ENCODE measurements around the gene COL6A3. TPM values are rescaled to one million over a fixed set of nuclear protein-coding genes. Genes with fewer than 3 reads are reported as not detected.
A peak's percentile ranks its signal among the peaks of the same experiment; 100 is the strongest.

The COL6A3 gene
- total RNA-seq, 2 donors from 2014 or later, result 61.6 to 103 TPM

- no peaks in the 10 kb centered on the region for H3K27me3 ChIP-seq
- TF ChIP-seq CTCF (IDR thresholded peaks at IDR 0.05), result no peak
- H3K4me1 ChIP-seq, result peaks cover 0 to 62% of the 10 kb centered on the region in 2 donors
- H3K36me3 ChIP-seq, result no peaks in the 10 kb centered on the region
- H3K4me3 ChIP-seq, result no peak overlapping the region
- H3K27ac ChIP-seq, result peak overlapping the region; percentile 66 to 85
- H3K9me3 ChIP-seq, result peaks cover 0 to 5% of the 10 kb centered on the region in 2 donors
- DNase-seq (ENCODE audit: low spot score), result no peak
These were observed 20.9 kb upstream of the COL6A3 start for GRCh38 chr2:237434866-237435311.

GRCh38 chr2:237433920-237434676 is 20.1 kb upstream of the COL6A3 start:
- no peaks in the 10 kb centered on the region for H3K27me3 ChIP-seq
- no peaks in the 10 kb centered on the region for H3K36me3 ChIP-seq
- H3K9me3 ChIP-seq, result no peaks in the 10 kb centered on the region
- H3K27ac ChIP-seq, result no peak overlapping the region
- no peak for DNase-seq (ENCODE audit: low spot score)
- H3K4me3 ChIP-seq, result no peak overlapping the region
- TF ChIP-seq CTCF (IDR thresholded peaks at IDR 0.05), result no peak
- peaks cover 0 to 62% of the 10 kb centered on the region in 2 donors for H3K4me1 ChIP-seq

GRCh38 chr2:237432484-237433092 is 18.6 kb upstream of the COL6A3 start:
- no peaks in the 10 kb centered on the region for H3K36me3 ChIP-seq
- H3K9me3 ChIP-seq, result no peaks in the 10 kb centered on the region
- no peak for TF ChIP-seq CTCF (IDR thresholded peaks at IDR 0.05)
- H3K27me3 ChIP-seq, result no peaks in the 10 kb centered on the region
- H3K27ac ChIP-seq, result peak overlapping the region; percentile 58 to 70
- H3K4me1 ChIP-seq, result peaks cover 0 to 53% of the 10 kb centered on the region in 2 donors
- no peak overlapping the region for H3K4me3 ChIP-seq
- no peak for DNase-seq (ENCODE audit: low spot score)

- DNase-seq (ENCODE audit: low spot score), result no peak
- no peaks in the 10 kb centered on the region for H3K36me3 ChIP-seq
- no peaks in the 10 kb centered on the region for H3K27me3 ChIP-seq
- no peak for TF ChIP-seq CTCF (IDR thresholded peaks at IDR 0.05)
- peaks cover 0 to 51% of the 10 kb centered on the region in 2 donors for H3K4me1 ChIP-seq
- no peak overlapping the region for H3K4me3 ChIP-seq
- H3K9me3 ChIP-seq, result no peaks in the 10 kb centered on the region
- peak overlapping the region in 1 of 2 donors; percentile 70 for H3K27ac ChIP-seq
These were observed 17.9 kb upstream of the COL6A3 start for GRCh38 chr2:237431837-237432236.

- H3K9me3 ChIP-seq, result no peaks in the 10 kb centered on the region
- peaks cover 0 to 47% of the 10 kb centered on the region in 2 donors for H3K4me1 ChIP-seq
- H3K27me3 ChIP-seq, result no peaks in the 10 kb centered on the region
- no peak for DNase-seq (ENCODE audit: low spot score)
- H3K4me3 ChIP-seq, result no peak overlapping the region
- TF ChIP-seq CTCF (IDR thresholded peaks at IDR 0.05), result no peak
- H3K27ac ChIP-seq, result peak overlapping the region in 1 of 2 donors; percentile 70
- H3K36me3 ChIP-seq, result no peaks in the 10 kb centered on the region
These were observed 17.4 kb upstream of the COL6A3 start for GRCh38 chr2:237431372-237431771.

Data from right atrium auricular region (tissue), 2 donors.